Neural cell (in vitro differentiated cells): ENCODE measurements around the gene SLC25A4. TPM values are rescaled to one million over a fixed set of nuclear protein-coding genes. Genes with fewer than 3 reads are reported as not detected.
A peak's percentile ranks its signal among the peaks of the same experiment; 100 is the strongest.

Experiments used
- H2AFZ ChIP-seq: fragments of 200-600, 300-800 bp; sonication (generic), shearing (Covaris generic); 2 replicates; pipeline ENCODE4 v1.6.0; 2014; ENCODE audit warnings: low read depth, mild to moderate bottlenecking, antibody characterized with exemption, low read length, moderate library complexity
- H3F3A ChIP-seq: fragments of 200-600 bp; shearing (Covaris generic); 2 replicates; pipeline ENCODE4 v1.6.1; 2016; ENCODE audit warnings: mild to moderate bottlenecking, moderate library complexity, mixed read lengths, antibody characterized with exemption, low read length; ENCODE audit not compliant: insufficient read depth, poor library complexity, severe bottlenecking
- H3K27ac ChIP-seq: fragments of 200-600, 300-800 bp; sonication (generic), shearing (Covaris generic); 2 replicates; pipeline ENCODE4 v1.5.1; 2014; ENCODE audit warnings: mild to moderate bottlenecking, low read length, moderate library complexity
- H3K27me3 ChIP-seq: fragments of 300-800, 200-600 bp; sonication (generic), shearing (Covaris generic); 2 replicates; pipeline ENCODE4 v1.6.0; 2014; ENCODE audit warnings: mild to moderate bottlenecking, low read depth, low read length, moderate library complexity; ENCODE audit not compliant: insufficient read depth
- H3K36me3 ChIP-seq: fragments of 300-800, 200-600 bp; sonication (generic), shearing (Covaris generic); 2 replicates; pipeline ENCODE4 v1.5.1; 2014; ENCODE audit warnings: mild to moderate bottlenecking, antibody characterized with exemption, low read length, moderate library complexity; ENCODE audit not compliant: insufficient read depth
- H3K4me2 ChIP-seq: fragments of 300-800, 200-600 bp; sonication (generic), shearing (Covaris generic); 2 replicates; pipeline ENCODE4 v1.6.0; 2014; ENCODE audit warnings: mild to moderate bottlenecking, low read length
- H3K4me3 ChIP-seq: fragments of 300-800, 200-600 bp; sonication (generic), shearing (Covaris generic); 2 replicates; pipeline ENCODE4 v1.5.1; 2014; ENCODE audit warnings: mild to moderate bottlenecking, low read length, moderate library complexity
- H3K79me2 ChIP-seq: fragments of 200-600 bp; shearing (Covaris generic); replicated peaks from 2 replicates; pipeline ENCODE4 v1.6.0; 2014; ENCODE audit warnings: mild to moderate bottlenecking, low read length, moderate library complexity; ENCODE audit not compliant: insufficient read depth
- H3K9ac ChIP-seq: fragments of 300-800, 200-600 bp; sonication (generic), shearing (Covaris generic); 2 replicates; pipeline ENCODE4 v1.6.1; 2016; ENCODE audit warnings: mild to moderate bottlenecking, low read length, mixed read lengths
- H3K9me2 ChIP-seq: fragments of 200-600 bp; shearing (Covaris generic); 2 replicates; pipeline ENCODE4 v1.6.1; 2016; ENCODE audit warnings: mild to moderate bottlenecking, low read length, mixed read lengths; ENCODE audit not compliant: insufficient read depth
- H3K9me3 ChIP-seq: fragments of 200-600, 300-800 bp; sonication (generic), shearing (Covaris generic); 2 replicates; pipeline ENCODE4 v1.6.1; 2016; ENCODE audit warnings: mild to moderate bottlenecking, mixed run types, low read length, moderate library complexity, mixed read lengths
- H4K20me1 ChIP-seq: fragments of 200-600 bp; shearing (Covaris generic); 2 replicates; pipeline ENCODE4 v1.6.1; 2016; ENCODE audit warnings: mild to moderate bottlenecking, mixed run types; ENCODE audit not compliant: insufficient read depth
- EP300 ChIP-seq: fragments of 450-650 bp; conservative IDR thresholded peaks from 2 replicates; pipeline ENCODE4 v1.6.1; 2014; ENCODE audit warnings: antibody characterized with exemption, mild to moderate bottlenecking, moderate library complexity; ENCODE audit not compliant: poor library complexity, severe bottlenecking
- EZH2 ChIP-seq: fragments of 200-600, 300-800 bp; shearing (Covaris generic), sonication (generic); IDR thresholded peaks from 2 replicates; pipeline ENCODE4 v1.6.1; 2014; ENCODE audit warnings: antibody characterized with exemption, low read length, borderline replicate concordance, mild to moderate bottlenecking; ENCODE audit not compliant: insufficient read depth, poor library complexity, severe bottlenecking
- MXI1 ChIP-seq: fragments of 450-650 bp; conservative IDR thresholded peaks from 2 replicates; pipeline ENCODE4 v1.6.1; 2014; ENCODE audit warnings: antibody characterized with exemption, mild to moderate bottlenecking; ENCODE audit not compliant: poor library complexity, severe bottlenecking
- SMC3 ChIP-seq: fragments of 450-650 bp; conservative IDR thresholded peaks from 2 replicates; pipeline ENCODE4 v1.6.1; 2014; ENCODE audit warnings: antibody characterized with exemption, mild to moderate bottlenecking, moderate library complexity; ENCODE audit not compliant: poor library complexity
- TAF1 ChIP-seq: IDR thresholded peaks from 2 replicates; pipeline ENCODE4 v1.6.1; 2012; ENCODE audit warnings: low read depth
- polyA plus RNA-seq: library from polyadenylated mRNA; depleted of rRNA; stranded (reverse); fragments of >200 nt; gene quantifications from 2 replicates; pipeline ENCODE4 v1.2.3, GENCODE V29; 2014
- TF ChIP-seq, protein P1 (sequence below): IDR thresholded peaks from 2 replicates; pipeline ENCODE4 v1.6.1; 2012; ENCODE audit warnings: borderline replicate concordance
- TF ChIP-seq, protein P2 (sequence below): fragments of 450-650 bp; IDR thresholded peaks from 2 replicates; pipeline ENCODE4 v1.5.1; 2014; ENCODE audit warnings: antibody characterized with exemption, mild to moderate bottlenecking, moderate library complexity; ENCODE audit not compliant: poor library complexity, severe bottlenecking

The SLC25A4 gene
- polyA plus RNA-seq, 1 donor from 2014 or later: 140 TPM

DNA sequence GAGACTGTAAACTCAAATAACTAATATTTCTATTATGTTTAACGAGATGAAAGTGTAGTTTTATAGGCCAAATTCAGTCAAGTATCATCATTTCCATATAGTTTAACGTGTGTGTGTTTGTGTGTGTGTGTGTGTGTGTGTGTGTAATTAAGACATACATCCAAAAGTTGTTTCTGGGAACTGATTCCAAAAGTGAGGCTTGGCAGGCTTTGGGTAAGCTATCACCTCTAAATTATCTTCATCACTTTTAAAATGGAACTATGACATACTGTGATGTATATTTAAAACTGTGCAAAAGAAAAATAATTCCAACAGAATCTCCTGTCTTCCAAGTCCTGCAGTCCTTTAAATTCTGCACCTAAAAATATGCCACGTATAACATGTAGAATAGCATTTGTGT lies 19.1 kb upstream of the SLC25A4 start:
- TF ChIP-seq, protein P1, sequence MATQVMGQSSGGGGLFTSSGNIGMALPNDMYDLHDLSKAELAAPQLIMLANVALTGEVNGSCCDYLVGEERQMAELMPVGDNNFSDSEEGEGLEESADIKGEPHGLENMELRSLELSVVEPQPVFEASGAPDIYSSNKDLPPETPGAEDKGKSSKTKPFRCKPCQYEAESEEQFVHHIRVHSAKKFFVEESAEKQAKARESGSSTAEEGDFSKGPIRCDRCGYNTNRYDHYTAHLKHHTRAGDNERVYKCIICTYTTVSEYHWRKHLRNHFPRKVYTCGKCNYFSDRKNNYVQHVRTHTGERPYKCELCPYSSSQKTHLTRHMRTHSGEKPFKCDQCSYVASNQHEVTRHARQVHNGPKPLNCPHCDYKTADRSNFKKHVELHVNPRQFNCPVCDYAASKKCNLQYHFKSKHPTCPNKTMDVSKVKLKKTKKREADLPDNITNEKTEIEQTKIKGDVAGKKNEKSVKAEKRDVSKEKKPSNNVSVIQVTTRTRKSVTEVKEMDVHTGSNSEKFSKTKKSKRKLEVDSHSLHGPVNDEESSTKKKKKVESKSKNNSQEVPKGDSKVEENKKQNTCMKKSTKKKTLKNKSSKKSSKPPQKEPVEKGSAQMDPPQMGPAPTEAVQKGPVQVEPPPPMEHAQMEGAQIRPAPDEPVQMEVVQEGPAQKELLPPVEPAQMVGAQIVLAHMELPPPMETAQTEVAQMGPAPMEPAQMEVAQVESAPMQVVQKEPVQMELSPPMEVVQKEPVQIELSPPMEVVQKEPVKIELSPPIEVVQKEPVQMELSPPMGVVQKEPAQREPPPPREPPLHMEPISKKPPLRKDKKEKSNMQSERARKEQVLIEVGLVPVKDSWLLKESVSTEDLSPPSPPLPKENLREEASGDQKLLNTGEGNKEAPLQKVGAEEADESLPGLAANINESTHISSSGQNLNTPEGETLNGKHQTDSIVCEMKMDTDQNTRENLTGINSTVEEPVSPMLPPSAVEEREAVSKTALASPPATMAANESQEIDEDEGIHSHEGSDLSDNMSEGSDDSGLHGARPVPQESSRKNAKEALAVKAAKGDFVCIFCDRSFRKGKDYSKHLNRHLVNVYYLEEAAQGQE: no peak
- TF ChIP-seq EP300 (no peak), EZH2 (no peak), MXI1 (no peak), SMC3 (no peak), TAF1 (no peak)
- TF ChIP-seq, protein P2, sequence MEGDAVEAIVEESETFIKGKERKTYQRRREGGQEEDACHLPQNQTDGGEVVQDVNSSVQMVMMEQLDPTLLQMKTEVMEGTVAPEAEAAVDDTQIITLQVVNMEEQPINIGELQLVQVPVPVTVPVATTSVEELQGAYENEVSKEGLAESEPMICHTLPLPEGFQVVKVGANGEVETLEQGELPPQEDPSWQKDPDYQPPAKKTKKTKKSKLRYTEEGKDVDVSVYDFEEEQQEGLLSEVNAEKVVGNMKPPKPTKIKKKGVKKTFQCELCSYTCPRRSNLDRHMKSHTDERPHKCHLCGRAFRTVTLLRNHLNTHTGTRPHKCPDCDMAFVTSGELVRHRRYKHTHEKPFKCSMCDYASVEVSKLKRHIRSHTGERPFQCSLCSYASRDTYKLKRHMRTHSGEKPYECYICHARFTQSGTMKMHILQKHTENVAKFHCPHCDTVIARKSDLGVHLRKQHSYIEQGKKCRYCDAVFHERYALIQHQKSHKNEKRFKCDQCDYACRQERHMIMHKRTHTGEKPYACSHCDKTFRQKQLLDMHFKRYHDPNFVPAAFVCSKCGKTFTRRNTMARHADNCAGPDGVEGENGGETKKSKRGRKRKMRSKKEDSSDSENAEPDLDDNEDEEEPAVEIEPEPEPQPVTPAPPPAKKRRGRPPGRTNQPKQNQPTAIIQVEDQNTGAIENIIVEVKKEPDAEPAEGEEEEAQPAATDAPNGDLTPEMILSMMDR: no peak
- no peaks in the 10 kb centered on the region for H3K9me2 ChIP-seq
- H3K9ac ChIP-seq: no peak overlapping the region
- no peaks in the 10 kb centered on the region for H3K36me3 ChIP-seq
- no peak overlapping the region for H3K4me3 ChIP-seq
- H3K27me3 ChIP-seq: peaks cover 25% of the 10 kb centered on the region
- no peaks in the 10 kb centered on the region for H3F3A ChIP-seq
- H2AFZ ChIP-seq: no peak overlapping the region
- no peak overlapping the region for H3K27ac ChIP-seq
- H3K4me2 ChIP-seq: no peak overlapping the region
- H3K79me2 ChIP-seq: no peaks in the 10 kb centered on the region
- no peaks in the 10 kb centered on the region for H3K9me3 ChIP-seq
- no peaks in the 10 kb centered on the region for H4K20me1 ChIP-seq

DNA sequence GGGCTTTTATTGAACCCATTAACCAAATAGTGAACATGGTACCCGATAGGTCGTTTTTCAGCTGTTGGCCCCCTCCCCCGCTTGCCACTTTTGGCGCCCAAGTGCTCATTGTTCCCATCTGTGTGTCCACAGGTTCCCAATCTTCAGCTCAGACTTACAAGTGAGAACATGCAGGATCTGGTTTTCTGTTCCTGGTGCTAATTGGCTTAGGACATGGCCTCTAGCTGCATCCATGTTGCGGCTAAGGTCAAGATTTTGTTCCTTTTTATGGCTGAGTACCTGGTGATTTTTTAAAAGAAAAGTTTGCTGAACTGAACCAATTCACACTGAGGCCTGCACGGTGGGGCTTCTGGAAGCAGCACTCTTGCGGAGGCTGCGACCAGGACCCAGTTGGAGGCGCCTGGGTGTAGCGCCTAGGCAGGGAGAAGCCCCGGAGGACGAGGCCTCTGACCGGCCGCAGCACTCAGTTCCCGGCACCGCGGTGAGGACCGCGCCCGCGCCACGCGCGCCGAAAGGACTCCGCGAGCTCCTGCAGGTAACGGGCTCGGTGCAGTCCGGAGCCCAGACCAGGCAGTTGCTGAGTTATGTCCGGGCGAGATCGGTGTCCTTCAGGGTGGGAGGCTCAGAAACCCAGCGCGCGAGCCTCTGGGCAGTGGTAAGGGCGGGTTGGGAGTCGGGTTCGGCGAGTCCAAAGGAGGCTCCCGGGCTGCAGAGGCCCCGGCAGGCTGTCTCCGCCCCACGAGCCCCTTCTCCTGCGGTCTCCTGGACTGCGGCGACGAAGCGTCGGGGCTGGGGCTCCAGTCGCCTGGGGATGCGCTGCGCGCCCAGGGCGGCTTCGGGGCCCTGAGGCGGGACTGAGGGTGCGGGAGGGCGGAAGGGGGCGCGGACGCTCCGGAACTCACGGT lies 15.8 kb upstream of the SLC25A4 start:
- Histone ChIP-seq H3K9me3 (no peaks in the 10 kb centered on the region), H2AFZ (no peak overlapping the region), H3K9ac (peak overlapping the region; percentile 67), H4K20me1 (no peaks in the 10 kb centered on the region), H3K36me3 (no peaks in the 10 kb centered on the region), H3K9me2 (no peaks in the 10 kb centered on the region), H3K27me3 (peaks cover 28% of the 10 kb centered on the region), H3K27ac (no peak overlapping the region), H3K4me2 (peak overlapping the region; percentile 10), H3K4me3 (peak overlapping the region; percentile 90), H3F3A (no peaks in the 10 kb centered on the region), H3K79me2 (no peaks in the 10 kb centered on the region)
- no peak for TF ChIP-seq EP300
